DND-41 (cell line): ENCODE results near the gene ACSL6.

ENCODE experiments used
- CTCF ChIP-seq: IDR thresholded peaks from 2 replicates; pipeline ENCODE4 v1.5.1; 2012; ENCODE audit warnings: borderline replicate concordance, low read length, moderate library complexity, mild to moderate bottlenecking; ENCODE audit not compliant: poor library complexity, severe bottlenecking; ENCODE audit errors: extremely low read depth
- EZH2 ChIP-seq: IDR thresholded peaks from 3 replicates; pipeline ENCODE4 v1.6.1; 2012; ENCODE audit warnings: borderline replicate concordance, low read depth, mild to moderate bottlenecking, moderate library complexity, low read length, inconsistent platforms; ENCODE audit not compliant: severe bottlenecking

- no peak for TF ChIP-seq CTCF
- TF ChIP-seq EZH2 = no peak
Observed at GRCh38 chr5:131981516-131981915, 29.9 kb downstream of the ACSL6 start.
